ENCODE measurements around the gene EML4.
"Not testable (repeated sequence)": the region's sequence is repeated elsewhere in the genome, so short reads cannot be mapped to it uniquely, and the experiment has no call there.

EML4 gene

GRCh38 chr2:42337356-42337820 is 168.2 kb downstream of the EML4 start:
- no peak for DNase-seq (ENCODE audit: low spot score in 2 of 2)
- peak overlapping the region; percentile 96 for H3K27ac Mint-ChIP-seq
- peaks cover 82% of the 10 kb centered on the region for H3K36me3 Mint-ChIP-seq
- H3K4me1 Mint-ChIP-seq, result peaks cover 30% of the 10 kb centered on the region
- no peak for ATAC-seq
- no peak overlapping the region for H3K4me3 Mint-ChIP-seq
- no peaks in the 10 kb centered on the region for H3K9me3 Mint-ChIP-seq

GRCh38 chr2:42337846-42338566 is 168.9 kb downstream of the EML4 start:
- no peak for DNase-seq (ENCODE audit: low spot score in 2 of 2)
- Mint-ChIP-seq H3K27ac (peak overlapping the region; percentile 96), H3K9me3 (no peaks in the 10 kb centered on the region), H3K36me3 (peaks cover 77% of the 10 kb centered on the region), H3K4me3 (no peak overlapping the region), H3K4me1 (peaks cover 36% of the 10 kb centered on the region)
- no peak for ATAC-seq

- Mint-ChIP-seq H3K4me3 (no peak overlapping the region), H3K27ac (peak overlapping the region; percentile 96), H3K4me1 (peaks cover 43% of the 10 kb centered on the region), H3K9me3 (no peaks in the 10 kb centered on the region), H3K36me3 (peaks cover 70% of the 10 kb centered on the region)
- ATAC-seq, result no peak
- DNase-seq (ENCODE audit: low spot score in 2 of 2), result no peak
These were observed 169.5 kb downstream of the EML4 start for GRCh38 chr2:42338567-42339190.

GRCh38 chr2:42339191-42339912 is 170.2 kb downstream of the EML4 start:
- peaks cover 66% of the 10 kb centered on the region for H3K36me3 Mint-ChIP-seq
- no peak for DNase-seq (ENCODE audit: low spot score in 2 of 2)
- H3K4me1 Mint-ChIP-seq, result peaks cover 43% of the 10 kb centered on the region
- H3K27ac Mint-ChIP-seq, result peak overlapping the region; percentile 96
- no peaks in the 10 kb centered on the region for H3K9me3 Mint-ChIP-seq
- H3K4me3 Mint-ChIP-seq, result no peak overlapping the region
- ATAC-seq, result no peak

GRCh38 chr2:42340045-42340937 is 171.1 kb downstream of the EML4 start:
- DNase-seq (ENCODE audit: low spot score in 2 of 2), result no peak
- Mint-ChIP-seq H3K4me1 (peaks cover 43% of the 10 kb centered on the region), H3K4me3 (no peak overlapping the region), H3K27ac (peak overlapping the region; percentile 96), H3K36me3 (peaks cover 67% of the 10 kb centered on the region), H3K9me3 (no peaks in the 10 kb centered on the region)
- no peak for ATAC-seq

- DNase-seq (ENCODE audit: low spot score in 2 of 2) (no peak), ATAC-seq (no peak)
- Mint-ChIP-seq H3K9me3 (no peaks in the 10 kb centered on the region), H3K4me3 (no peak overlapping the region), H3K27ac (peak overlapping the region; percentile 96), H3K36me3 (peaks cover 70% of the 10 kb centered on the region), H3K4me1 (peaks cover 43% of the 10 kb centered on the region)
These were observed 171.9 kb downstream of the EML4 start for GRCh38 chr2:42340938-42341636.

GRCh38 chr2:42342061-42342794 is 173.1 kb downstream of the EML4 start:
- Mint-ChIP-seq H3K4me3 (no peak overlapping the region), H3K36me3 (peaks cover 66% of the 10 kb centered on the region), H3K4me1 (peaks cover 43% of the 10 kb centered on the region), H3K27ac (peak overlapping the region; percentile 96), H3K9me3 (no peaks in the 10 kb centered on the region)
- no peak for DNase-seq (ENCODE audit: low spot score in 2 of 2)
- ATAC-seq, result peak; percentile 94

- Mint-ChIP-seq H3K4me1 (peaks cover 43% of the 10 kb centered on the region), H3K9me3 (no peaks in the 10 kb centered on the region), H3K27ac (peak overlapping the region; percentile 96), H3K36me3 (peaks cover 66% of the 10 kb centered on the region), H3K4me3 (no peak overlapping the region)
- DNase-seq (ENCODE audit: low spot score in 2 of 2) (no peak), ATAC-seq (no peak)
These were observed 173.7 kb downstream of the EML4 start for GRCh38 chr2:42342795-42343241.

GRCh38 chr2:42345986-42346385 is 176.8 kb downstream of the EML4 start:
- H3K4me3 Mint-ChIP-seq, result no peak overlapping the region
- ATAC-seq, result no peak
- no peaks in the 10 kb centered on the region for H3K9me3 Mint-ChIP-seq
- H3K27ac Mint-ChIP-seq, result no peak overlapping the region
- peaks cover 64% of the 10 kb centered on the region for H3K36me3 Mint-ChIP-seq
- DNase-seq (ENCODE audit: low spot score in 2 of 2), result no peak
- H3K4me1 Mint-ChIP-seq, result peaks cover 28% of the 10 kb centered on the region

- not testable (repeated sequence) for DNase-seq (ENCODE audit: low spot score in 2 of 2); H3K9me3 Mint-ChIP-seq; ATAC-seq; H3K4me3 Mint-ChIP-seq; H3K27ac Mint-ChIP-seq
- Mint-ChIP-seq H3K36me3 (peaks cover 72% of the 10 kb centered on the region), H3K4me1 (peaks cover 19% of the 10 kb centered on the region)
These were observed 177.7 kb downstream of the EML4 start for GRCh38 chr2:42346856-42347255.

- Mint-ChIP-seq H3K36me3 (peaks cover 72% of the 10 kb centered on the region), H3K4me1 (peaks cover 12% of the 10 kb centered on the region)
These were observed 178.4 kb downstream of the EML4 start for GRCh38 chr2:42347518-42347917.

GRCh38 chr2:42348113-42348805 is 179.1 kb downstream of the EML4 start:
- no peak for ATAC-seq
- Mint-ChIP-seq H3K36me3 (peaks cover 76% of the 10 kb centered on the region), H3K27ac (no peak overlapping the region), H3K9me3 (no peaks in the 10 kb centered on the region), H3K4me1 (peaks cover 7% of the 10 kb centered on the region), H3K4me3 (no peak overlapping the region)
- DNase-seq (ENCODE audit: low spot score in 2 of 2), result no peak

More at GRCh38 chr2:42347518-42347917, 178.4 kb downstream of the EML4 start:
- DNase-seq (ENCODE audit: low spot score in 2 of 2); ATAC-seq; H3K27ac Mint-ChIP-seq; H3K4me3 Mint-ChIP-seq; H3K9me3 Mint-ChIP-seq: not testable (repeated sequence)

- Mint-ChIP-seq H3K4me1 (peaks cover 18% of the 10 kb centered on the region), H3K36me3 (peaks cover 61% of the 10 kb centered on the region), H3K9me3 (no peaks in the 10 kb centered on the region), H3K4me3 (no peak overlapping the region), H3K27ac (no peak overlapping the region)
- DNase-seq (ENCODE audit: low spot score in 2 of 2) (no peak), ATAC-seq (no peak)
These were observed 181.4 kb downstream of the EML4 start for GRCh38 chr2:42350434-42351063.

All from stimulated activated effector memory CD8-positive, alpha-beta T cell treated with anti-CD3 and anti-CD28 coated beads, Interleukin-12 subunit alpha, Interleukin-12 subunit beta, amount 100 ng/mL, for 72 hours (primary cell).